DMS153 treated with DMSO at 0.1 percent for 48 hours (cell line): ENCODE data around the gene RIF1.

ENCODE experiments used
- DNase-seq: peaks from one replicate; lab custom pipeline; 2025; ENCODE audit not compliant: unreplicated experiment; lab: John Stamatoyannopoulos, UW

RIF1 gene

DNA sequence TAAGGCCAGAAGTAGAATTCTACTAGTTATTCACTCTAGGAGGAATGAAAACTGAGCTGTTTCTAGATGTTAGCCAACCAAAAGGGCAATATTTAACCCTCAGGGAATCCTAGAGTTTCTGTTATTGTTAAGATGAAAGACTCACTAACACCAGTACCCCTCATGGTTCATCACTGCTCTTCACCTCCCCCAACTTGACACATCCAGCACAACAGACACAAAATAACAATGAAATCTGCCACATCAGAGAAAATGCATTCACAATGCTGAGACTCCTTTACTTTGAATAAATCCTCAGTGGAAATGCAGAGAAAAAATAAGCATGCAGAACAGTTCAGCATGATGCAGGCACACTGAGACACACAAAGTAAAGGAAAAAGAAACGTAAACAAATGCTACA is 111.3 kb downstream of the RIF1 start:
- no peak for DNase-seq

DNA sequence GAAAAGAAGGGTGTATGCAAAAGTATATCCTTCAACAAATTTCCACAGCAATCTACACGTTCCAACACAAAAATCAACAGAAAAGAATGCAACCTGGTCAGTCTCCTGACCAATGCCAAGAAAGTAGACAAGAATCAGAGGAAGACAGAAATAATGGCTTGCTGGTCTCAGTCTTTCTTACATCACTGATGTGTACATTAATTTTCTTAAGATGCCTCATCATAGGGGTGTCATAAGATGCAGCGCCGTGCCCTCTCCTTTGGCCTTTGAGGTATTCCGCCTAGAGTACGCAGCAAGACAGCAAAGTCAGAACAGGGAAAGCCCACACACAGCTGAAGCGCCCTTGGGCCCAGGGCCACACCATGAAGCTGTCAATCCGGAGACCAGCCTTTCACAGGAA is 112.9 kb downstream of the RIF1 start:
- DNase-seq: no peak

DNA sequence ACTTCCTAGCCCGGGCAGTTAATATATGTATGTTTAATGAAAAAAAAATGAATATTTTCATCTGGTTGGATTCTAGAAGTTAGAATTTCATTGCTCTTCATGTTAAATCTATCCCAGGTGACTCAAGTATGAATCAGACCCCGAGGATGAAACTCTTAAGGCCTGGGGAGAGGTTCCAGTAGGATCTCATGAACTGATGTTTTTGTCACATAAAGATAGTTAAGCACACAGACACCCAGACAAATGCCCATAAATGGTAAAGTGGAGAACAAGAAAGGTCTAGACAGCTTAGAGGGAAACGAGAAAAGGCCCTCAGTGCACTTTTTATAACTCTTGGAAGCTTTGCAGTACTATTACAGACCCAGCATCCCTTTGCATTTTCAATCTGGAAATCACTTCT is 114.1 kb downstream of the RIF1 start:
- DNase-seq: no peak

DNA sequence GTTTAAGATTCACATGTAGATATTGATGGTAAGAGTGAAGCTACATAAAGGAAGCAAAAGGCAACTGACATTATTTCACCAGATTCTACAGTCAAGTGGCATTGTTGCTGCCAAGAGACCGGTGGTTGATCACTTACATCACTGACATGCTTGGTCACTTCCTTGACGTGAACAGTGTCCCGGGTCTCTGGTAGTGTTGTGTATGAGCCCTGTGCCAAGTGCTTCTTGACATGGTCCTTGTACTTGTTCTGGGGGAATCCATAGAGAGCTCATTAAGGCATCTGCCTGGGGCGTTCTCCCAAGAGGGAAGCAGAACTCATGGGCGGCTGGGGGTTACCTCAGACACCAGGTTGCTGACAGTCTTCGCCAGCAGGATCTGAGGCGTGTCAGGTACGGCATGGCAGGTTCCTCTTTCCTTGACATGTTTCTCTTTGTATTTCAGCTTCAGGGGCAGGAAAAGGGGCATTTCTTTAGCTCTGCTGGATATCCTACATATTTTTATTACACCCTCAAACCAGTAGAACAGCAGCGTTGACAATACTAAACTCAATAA is 116.2 kb downstream of the RIF1 start:
- DNase-seq: no peak

DNA sequence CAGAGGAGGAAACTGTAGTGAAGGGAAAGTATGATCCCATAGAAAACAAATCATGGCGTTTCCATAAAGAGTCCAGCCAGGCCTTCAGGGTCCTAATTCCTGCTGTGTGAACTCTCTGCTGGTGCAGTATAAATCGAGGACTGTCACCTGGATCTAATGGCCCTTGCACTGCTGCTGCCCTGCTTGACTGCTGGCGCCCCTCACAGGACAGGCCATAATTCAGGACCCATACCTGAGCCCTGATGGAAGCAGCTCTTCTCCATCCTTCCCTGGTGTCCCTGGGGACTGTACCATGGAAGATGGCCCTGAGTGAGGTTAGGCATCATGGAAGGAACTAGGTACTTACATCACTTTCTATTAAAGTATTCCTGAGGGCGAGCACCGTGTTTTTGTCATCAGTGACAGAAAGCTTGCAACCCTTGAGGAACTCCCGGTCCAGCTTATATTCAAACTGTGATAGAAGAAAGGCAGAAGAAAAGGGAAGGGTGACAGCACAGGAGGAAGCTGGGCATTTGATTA is 116.9 kb downstream of the RIF1 start:
- no peak for DNase-seq
